ENCODE measurements around the gene SNX4.

The SNX4 gene

GRCh38 chr3:125462722-125463299 lies 57.2 kb downstream of the SNX4 start:
- H3K4me3 ChIP-seq (ENCODE audit: extremely low read depth, insufficient read depth, low read length, poor library complexity, severe bottlenecking), result no peak overlapping the region
- no peaks in the 10 kb centered on the region for H3K9me3 ChIP-seq (ENCODE audit: control insufficient read depth, low read length)
- peaks cover 85% of the 10 kb centered on the region for H3K36me3 ChIP-seq (ENCODE audit: control insufficient read depth, insufficient read depth, low read length)
- H3K4me1 ChIP-seq (ENCODE audit: control insufficient read depth, insufficient read depth, low read length, poor library complexity, severe bottlenecking), result no peaks in the 10 kb centered on the region
- no peak overlapping the region for H3K27ac ChIP-seq (ENCODE audit: low read depth, low read length, severe bottlenecking)
- 88 to 92% methylated on average over 2 to 4 of the region's 5 CpGs for WGBS, 2 experiments (ENCODE audit: insufficient coverage in 2 of 2)

- H3K27ac ChIP-seq (ENCODE audit: low read depth, low read length, severe bottlenecking), result no peak overlapping the region
- WGBS, 2 experiments (ENCODE audit: insufficient coverage in 2 of 2), result 92 to 94% methylated on average over 5 of the region's 6 CpGs
- no peaks in the 10 kb centered on the region for H3K4me1 ChIP-seq (ENCODE audit: control insufficient read depth, insufficient read depth, low read length, poor library complexity, severe bottlenecking)
- H3K4me3 ChIP-seq (ENCODE audit: extremely low read depth, insufficient read depth, low read length, poor library complexity, severe bottlenecking), result no peak overlapping the region
- peaks cover 84% of the 10 kb centered on the region for H3K36me3 ChIP-seq (ENCODE audit: control insufficient read depth, insufficient read depth, low read length)
- no peaks in the 10 kb centered on the region for H3K9me3 ChIP-seq (ENCODE audit: control insufficient read depth, low read length)
Measured at GRCh38 chr3:125461896-125462295, 58.1 kb downstream of the SNX4 start.

GRCh38 chr3:125460233-125460632 lies 59.8 kb downstream of the SNX4 start:
- Histone ChIP-seq H3K9me3 (ENCODE audit: control insufficient read depth, low read length) (no peaks in the 10 kb centered on the region), H3K4me3 (ENCODE audit: extremely low read depth, insufficient read depth, low read length, poor library complexity, severe bottlenecking) (no peak overlapping the region), H3K27ac (ENCODE audit: low read depth, low read length, severe bottlenecking) (no peak overlapping the region), H3K4me1 (ENCODE audit: control insufficient read depth, insufficient read depth, low read length, poor library complexity, severe bottlenecking) (no peaks in the 10 kb centered on the region), H3K36me3 (ENCODE audit: control insufficient read depth, insufficient read depth, low read length) (peaks cover 85% of the 10 kb centered on the region)
- WGBS, 2 experiments (ENCODE audit: insufficient coverage in 2 of 2), result 100% methylated on average over 1 of the region's 3 CpGs; no CpG with 5 or more reads in 1 of the 2 experiments

- H3K4me3 ChIP-seq (ENCODE audit: extremely low read depth, insufficient read depth, low read length, poor library complexity, severe bottlenecking), result no peak overlapping the region
- H3K27ac ChIP-seq (ENCODE audit: low read depth, low read length, severe bottlenecking), result no peak overlapping the region
- H3K9me3 ChIP-seq (ENCODE audit: control insufficient read depth, low read length), result no peaks in the 10 kb centered on the region
- H3K4me1 ChIP-seq (ENCODE audit: control insufficient read depth, insufficient read depth, low read length, poor library complexity, severe bottlenecking), result no peaks in the 10 kb centered on the region
- WGBS, 2 experiments (ENCODE audit: insufficient coverage in 2 of 2), result no CpG with 5 or more reads among the region's 1 CpG
- H3K36me3 ChIP-seq (ENCODE audit: control insufficient read depth, insufficient read depth, low read length), result peaks cover 33% of the 10 kb centered on the region
Measured at GRCh38 chr3:125443923-125444322, 76.1 kb downstream of the SNX4 start.

GRCh38 chr3:125442506-125442905 lies 77.5 kb downstream of the SNX4 start:
- H3K4me1 ChIP-seq (ENCODE audit: control insufficient read depth, insufficient read depth, low read length, poor library complexity, severe bottlenecking), result no peaks in the 10 kb centered on the region
- peaks cover 20% of the 10 kb centered on the region for H3K36me3 ChIP-seq (ENCODE audit: control insufficient read depth, insufficient read depth, low read length)
- no peaks in the 10 kb centered on the region for H3K9me3 ChIP-seq (ENCODE audit: control insufficient read depth, low read length)
- no peak overlapping the region for H3K27ac ChIP-seq (ENCODE audit: low read depth, low read length, severe bottlenecking)
- H3K4me3 ChIP-seq (ENCODE audit: extremely low read depth, insufficient read depth, low read length, poor library complexity, severe bottlenecking), result no peak overlapping the region
- no CpG with 5 or more reads among the region's 1 CpG for WGBS, 2 experiments (ENCODE audit: insufficient coverage in 2 of 2)

- Histone ChIP-seq H3K36me3 (ENCODE audit: control insufficient read depth, insufficient read depth, low read length) (peaks cover 10% of the 10 kb centered on the region), H3K4me1 (ENCODE audit: control insufficient read depth, insufficient read depth, low read length, poor library complexity, severe bottlenecking) (no peaks in the 10 kb centered on the region), H3K27ac (ENCODE audit: low read depth, low read length, severe bottlenecking) (no peak overlapping the region), H3K4me3 (ENCODE audit: extremely low read depth, insufficient read depth, low read length, poor library complexity, severe bottlenecking) (no peak overlapping the region), H3K9me3 (ENCODE audit: control insufficient read depth, low read length) (no peaks in the 10 kb centered on the region)
- 73% methylated on average over 2 of the region's 2 CpGs; no CpG with 5 or more reads in 1 of the 2 experiments for WGBS, 2 experiments (ENCODE audit: insufficient coverage in 2 of 2)
Measured at GRCh38 chr3:125440970-125441369, 79.0 kb downstream of the SNX4 start.

- WGBS, 2 experiments (ENCODE audit: insufficient coverage in 2 of 2), result 77 to 92% methylated on average over 2 to 3 of the region's 3 CpGs
- H3K27ac ChIP-seq (ENCODE audit: low read depth, low read length, severe bottlenecking), result no peak overlapping the region
Measured at GRCh38 chr3:125440559-125440955, 79.4 kb downstream of the SNX4 start.

GRCh38 chr3:125437631-125438435 lies 82.2 kb downstream of the SNX4 start:
- WGBS, 2 experiments (ENCODE audit: insufficient coverage in 2 of 2), result 55 to 61% methylated on average over 3 to 5 of the region's 9 CpGs
- no peaks in the 10 kb centered on the region for H3K36me3 ChIP-seq (ENCODE audit: control insufficient read depth, insufficient read depth, low read length)

More at GRCh38 chr3:125440559-125440955, 79.4 kb downstream of the SNX4 start:
- no peaks in the 10 kb centered on the region for H3K4me1 ChIP-seq (ENCODE audit: control insufficient read depth, insufficient read depth, low read length, poor library complexity, severe bottlenecking)
- no peaks in the 10 kb centered on the region for H3K9me3 ChIP-seq (ENCODE audit: control insufficient read depth, low read length)
- H3K4me3 ChIP-seq (ENCODE audit: extremely low read depth, insufficient read depth, low read length, poor library complexity, severe bottlenecking), result no peak overlapping the region
- H3K36me3 ChIP-seq (ENCODE audit: control insufficient read depth, insufficient read depth, low read length), result peaks cover 6% of the 10 kb centered on the region

GRCh38 chr3:125436921-125437320 lies 83.1 kb downstream of the SNX4 start:
- no peak overlapping the region for H3K4me3 ChIP-seq (ENCODE audit: extremely low read depth, insufficient read depth, low read length, poor library complexity, severe bottlenecking)
- peaks cover 2% of the 10 kb centered on the region for H3K4me1 ChIP-seq (ENCODE audit: control insufficient read depth, insufficient read depth, low read length, poor library complexity, severe bottlenecking)
- no peak overlapping the region for H3K27ac ChIP-seq (ENCODE audit: low read depth, low read length, severe bottlenecking)
- H3K9me3 ChIP-seq (ENCODE audit: control insufficient read depth, low read length), result no peaks in the 10 kb centered on the region
- 90 to 94% methylated on average over 4 of the region's 7 CpGs for WGBS, 2 experiments (ENCODE audit: insufficient coverage in 2 of 2)
- H3K36me3 ChIP-seq (ENCODE audit: control insufficient read depth, insufficient read depth, low read length), result no peaks in the 10 kb centered on the region

More at GRCh38 chr3:125437631-125438435, 82.2 kb downstream of the SNX4 start:
- Histone ChIP-seq H3K4me1 (ENCODE audit: control insufficient read depth, insufficient read depth, low read length, poor library complexity, severe bottlenecking) (no peaks in the 10 kb centered on the region), H3K4me3 (ENCODE audit: extremely low read depth, insufficient read depth, low read length, poor library complexity, severe bottlenecking) (no peak overlapping the region), H3K27ac (ENCODE audit: low read depth, low read length, severe bottlenecking) (no peak overlapping the region), H3K9me3 (ENCODE audit: control insufficient read depth, low read length) (no peaks in the 10 kb centered on the region)

- no peak overlapping the region for H3K27ac ChIP-seq (ENCODE audit: low read depth, low read length, severe bottlenecking)
- H3K9me3 ChIP-seq (ENCODE audit: control insufficient read depth, low read length), result no peaks in the 10 kb centered on the region
- peaks cover 3% of the 10 kb centered on the region for H3K4me1 ChIP-seq (ENCODE audit: control insufficient read depth, insufficient read depth, low read length, poor library complexity, severe bottlenecking)
- H3K4me3 ChIP-seq (ENCODE audit: extremely low read depth, insufficient read depth, low read length, poor library complexity, severe bottlenecking), result no peak overlapping the region
- H3K36me3 ChIP-seq (ENCODE audit: control insufficient read depth, insufficient read depth, low read length), result no peaks in the 10 kb centered on the region
- WGBS, 2 experiments (ENCODE audit: insufficient coverage in 2 of 2), result 86 to 89% methylated on average over 2 of the region's 2 CpGs
Measured at GRCh38 chr3:125435231-125435630, 84.8 kb downstream of the SNX4 start.

- no peaks in the 10 kb centered on the region for H3K9me3 ChIP-seq (ENCODE audit: control insufficient read depth, low read length)
- no peaks in the 10 kb centered on the region for H3K36me3 ChIP-seq (ENCODE audit: control insufficient read depth, insufficient read depth, low read length)
- no peak overlapping the region for H3K4me3 ChIP-seq (ENCODE audit: extremely low read depth, insufficient read depth, low read length, poor library complexity, severe bottlenecking)
- H3K27ac ChIP-seq (ENCODE audit: low read depth, low read length, severe bottlenecking), result no peak overlapping the region
- H3K4me1 ChIP-seq (ENCODE audit: control insufficient read depth, insufficient read depth, low read length, poor library complexity, severe bottlenecking), result peaks cover 3% of the 10 kb centered on the region
- WGBS, 2 experiments (ENCODE audit: insufficient coverage in 2 of 2), result 87 to 99% methylated on average over 6 of the region's 6 CpGs
Measured at GRCh38 chr3:125434582-125435011, 85.4 kb downstream of the SNX4 start.

Measured in mesodermal cell (in vitro differentiated cells).